Breast epithelium (tissue), 3 donors: ENCODE measurements around the gene BTD.

Experiments
- CTCF ChIP-seq, 3 donors: fragments of 450-650 bp; IDR thresholded peaks; one replicate each; pipeline ENCODE4 v1.5.1; 2016 to 2017; ENCODE audit warnings: antibody characterized with exemption in 3 of 3, mild to moderate bottlenecking in 3 of 3, moderate library complexity in 3 of 3
- POLR2A ChIP-seq: fragments of 450-650 bp; IDR thresholded peaks from one replicate; pipeline ENCODE4 v1.6.1; 2016; ENCODE audit warnings: antibody characterized with exemption, mild to moderate bottlenecking, moderate library complexity

DNA sequence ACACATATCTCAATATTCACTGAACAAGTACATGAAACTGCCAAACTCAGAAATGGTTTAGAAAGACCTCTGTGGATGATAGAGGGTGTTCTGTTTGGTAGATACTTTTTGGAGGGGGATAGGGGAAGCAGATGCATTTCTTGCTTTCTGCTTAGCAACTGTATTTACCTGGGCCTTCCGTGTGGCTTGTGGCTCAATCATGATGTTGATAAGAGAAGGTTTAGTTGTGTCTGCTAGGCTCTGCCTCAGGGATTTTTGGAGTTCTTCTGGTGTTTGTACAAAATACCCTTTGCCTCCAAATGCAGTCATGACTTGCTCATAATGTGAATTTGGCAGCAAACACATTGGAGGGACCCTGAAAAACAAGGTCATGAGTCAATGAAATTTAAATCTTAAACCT is 38.4 kb upstream of the BTD start:
- TF ChIP-seq CTCF (IDR thresholded peaks at IDR 0.05) (no peak), POLR2A (no peak)
